NB4 (cell line): Measurements from ENCODE around the gene LRRC8B.

Source experiments
- MYC ChIP-seq: IDR thresholded peaks from 2 replicates; pipeline ENCODE4 v1.6.1; 2011; ENCODE audit warnings: low read depth, low read length
- POLR2A ChIP-seq: IDR thresholded peaks from 2 replicates; pipeline ENCODE4 v1.6.1; 2011; ENCODE audit warnings: mild to moderate bottlenecking; ENCODE audit not compliant: insufficient read length; ENCODE audit errors: extremely low read depth
- TF ChIP-seq, protein P1 (sequence below): IDR thresholded peaks from one replicate; pipeline ENCODE4 v1.5.1; 2012; ENCODE audit warnings: low read depth, low read length
- TF ChIP-seq, protein P2 (sequence below): IDR thresholded peaks from 2 replicates; pipeline ENCODE4 v1.6.1; 2011; ENCODE audit warnings: low read depth, low read length

GRCh38 chr1:89637496-89637895 is 112.9 kb downstream of the LRRC8B start:
- TF ChIP-seq, protein P1, sequence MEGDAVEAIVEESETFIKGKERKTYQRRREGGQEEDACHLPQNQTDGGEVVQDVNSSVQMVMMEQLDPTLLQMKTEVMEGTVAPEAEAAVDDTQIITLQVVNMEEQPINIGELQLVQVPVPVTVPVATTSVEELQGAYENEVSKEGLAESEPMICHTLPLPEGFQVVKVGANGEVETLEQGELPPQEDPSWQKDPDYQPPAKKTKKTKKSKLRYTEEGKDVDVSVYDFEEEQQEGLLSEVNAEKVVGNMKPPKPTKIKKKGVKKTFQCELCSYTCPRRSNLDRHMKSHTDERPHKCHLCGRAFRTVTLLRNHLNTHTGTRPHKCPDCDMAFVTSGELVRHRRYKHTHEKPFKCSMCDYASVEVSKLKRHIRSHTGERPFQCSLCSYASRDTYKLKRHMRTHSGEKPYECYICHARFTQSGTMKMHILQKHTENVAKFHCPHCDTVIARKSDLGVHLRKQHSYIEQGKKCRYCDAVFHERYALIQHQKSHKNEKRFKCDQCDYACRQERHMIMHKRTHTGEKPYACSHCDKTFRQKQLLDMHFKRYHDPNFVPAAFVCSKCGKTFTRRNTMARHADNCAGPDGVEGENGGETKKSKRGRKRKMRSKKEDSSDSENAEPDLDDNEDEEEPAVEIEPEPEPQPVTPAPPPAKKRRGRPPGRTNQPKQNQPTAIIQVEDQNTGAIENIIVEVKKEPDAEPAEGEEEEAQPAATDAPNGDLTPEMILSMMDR: no peak
- TF ChIP-seq, protein P2, sequence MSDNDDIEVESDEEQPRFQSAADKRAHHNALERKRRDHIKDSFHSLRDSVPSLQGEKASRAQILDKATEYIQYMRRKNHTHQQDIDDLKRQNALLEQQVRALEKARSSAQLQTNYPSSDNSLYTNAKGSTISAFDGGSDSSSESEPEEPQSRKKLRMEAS: no peak
- TF ChIP-seq POLR2A: no peak
- TF ChIP-seq MYC: no peak
